GM12891 (cell line): ENCODE data around the gene ZNF211.

Source experiments
- PAX5 ChIP-seq: IDR thresholded peaks from 2 replicates; pipeline ENCODE4 v1.6.1; 2011; ENCODE audit warnings: low read length, moderate library complexity, mild to moderate bottlenecking; ENCODE audit not compliant: insufficient read depth, severe bottlenecking
- POLR2A ChIP-seq: IDR thresholded peaks from 2 replicates; pipeline ENCODE4 v1.6.1; 2011; ENCODE audit warnings: low read depth, low read length, control low read depth
- POLR2AphosphoS5 ChIP-seq: IDR thresholded peaks from 2 replicates; pipeline ENCODE4 v1.6.1; 2011; ENCODE audit warnings: low read depth, low read length, control low read depth
- POU2F2 ChIP-seq: IDR thresholded peaks from 2 replicates; pipeline ENCODE4 v1.6.1; 2011; ENCODE audit warnings: low read depth, mild to moderate bottlenecking, control low read depth, low read length, moderate library complexity
- SPI1 ChIP-seq: IDR thresholded peaks from 2 replicates; pipeline ENCODE4 v1.6.1; 2011; ENCODE audit warnings: low read depth, low read length, control low read depth
- TAF1 ChIP-seq: IDR thresholded peaks from 2 replicates; pipeline ENCODE4 v1.6.1; 2011; ENCODE audit warnings: low read depth, low read length, control low read depth

GRCh38 chr19:57648331-57649003 is 15.5 kb downstream of the ZNF211 start:
- TF ChIP-seq POLR2A, result no peak
- TF ChIP-seq POLR2AphosphoS5, result no peak
- TF ChIP-seq TAF1, result no peak
- no peak for TF ChIP-seq PAX5
- TF ChIP-seq SPI1, result no peak
- no peak for TF ChIP-seq POU2F2
